AG09319 (cell line): ENCODE measurements around the gene IRX5.

Experiments used
- DNase-seq: peaks from one replicate; pipeline ENCODE4 v3.0.0-alpha.2; 2010; ENCODE audit warnings: low read depth; ENCODE audit errors: extremely low read depth
- CTCF ChIP-seq: IDR thresholded peaks from 2 replicates; pipeline ENCODE4 v1.5.1; 2011; ENCODE audit warnings: low read depth, mild to moderate bottlenecking, inconsistent platforms, low read length, moderate library complexity

Gene IRX5

GRCh38 chr16:54930869-54931119, 129 bp downstream of the IRX5 start:
- TF ChIP-seq CTCF = no peak
- no peak for DNase-seq

GRCh38 chr16:54931120-54932014, 702 bp downstream of the IRX5 start:
- no peak for DNase-seq
- no peak for TF ChIP-seq CTCF

GRCh38 chr16:54932021-54932660, 1.5 kb downstream of the IRX5 start:
- no peak for TF ChIP-seq CTCF
- DNase-seq = no peak

- TF ChIP-seq CTCF = no peak
- DNase-seq = no peak
These were observed 2.1 kb downstream of the IRX5 start for GRCh38 chr16:54932737-54933254.

GRCh38 chr16:54933281-54934011, 2.8 kb downstream of the IRX5 start:
- no peak for TF ChIP-seq CTCF
- DNase-seq = no peak

GRCh38 chr16:54934481-54935265, 4.0 kb downstream of the IRX5 start:
- DNase-seq = no peak
- TF ChIP-seq CTCF = no peak
